Fibroblast of villous mesenchyme (primary cell): Measurements from ENCODE around the gene ACVR2A. TPM values are rescaled to one million over a fixed set of nuclear protein-coding genes. Genes with fewer than 3 reads are reported as not detected.

Experiments used
- DNase-seq: peaks from one replicate; pipeline ENCODE4 v3.0.0-alpha.2; 2010; ENCODE audit warnings: low read depth
- H3K4me3 ChIP-seq: 2 replicates; pipeline ENCODE4 v1.5.1; 2011; ENCODE audit warnings: low read depth, mild to moderate bottlenecking, low read length
- total RNA-seq: library from RNA; depleted of rRNA; stranded (reverse); fragments of >200 nt; gene quantifications from 2 replicates; pipeline ENCODE4 v1.2.3, GENCODE V29; 2012
- TF ChIP-seq, protein P1 (sequence below): IDR thresholded peaks from 2 replicates; pipeline ENCODE4 v1.5.1; 2012; ENCODE audit warnings: low read depth, mild to moderate bottlenecking, low read length; ENCODE audit not compliant: insufficient read depth

ACVR2A gene
- total RNA-seq, 1 donor = 25.9 TPM

- TF ChIP-seq, protein P1, sequence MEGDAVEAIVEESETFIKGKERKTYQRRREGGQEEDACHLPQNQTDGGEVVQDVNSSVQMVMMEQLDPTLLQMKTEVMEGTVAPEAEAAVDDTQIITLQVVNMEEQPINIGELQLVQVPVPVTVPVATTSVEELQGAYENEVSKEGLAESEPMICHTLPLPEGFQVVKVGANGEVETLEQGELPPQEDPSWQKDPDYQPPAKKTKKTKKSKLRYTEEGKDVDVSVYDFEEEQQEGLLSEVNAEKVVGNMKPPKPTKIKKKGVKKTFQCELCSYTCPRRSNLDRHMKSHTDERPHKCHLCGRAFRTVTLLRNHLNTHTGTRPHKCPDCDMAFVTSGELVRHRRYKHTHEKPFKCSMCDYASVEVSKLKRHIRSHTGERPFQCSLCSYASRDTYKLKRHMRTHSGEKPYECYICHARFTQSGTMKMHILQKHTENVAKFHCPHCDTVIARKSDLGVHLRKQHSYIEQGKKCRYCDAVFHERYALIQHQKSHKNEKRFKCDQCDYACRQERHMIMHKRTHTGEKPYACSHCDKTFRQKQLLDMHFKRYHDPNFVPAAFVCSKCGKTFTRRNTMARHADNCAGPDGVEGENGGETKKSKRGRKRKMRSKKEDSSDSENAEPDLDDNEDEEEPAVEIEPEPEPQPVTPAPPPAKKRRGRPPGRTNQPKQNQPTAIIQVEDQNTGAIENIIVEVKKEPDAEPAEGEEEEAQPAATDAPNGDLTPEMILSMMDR = no peak
- no peak overlapping the region for H3K4me3 ChIP-seq
- DNase-seq = no peak
Observed at GRCh38 chr2:147854557-147855134, 9.8 kb downstream of the ACVR2A start.

DNA sequence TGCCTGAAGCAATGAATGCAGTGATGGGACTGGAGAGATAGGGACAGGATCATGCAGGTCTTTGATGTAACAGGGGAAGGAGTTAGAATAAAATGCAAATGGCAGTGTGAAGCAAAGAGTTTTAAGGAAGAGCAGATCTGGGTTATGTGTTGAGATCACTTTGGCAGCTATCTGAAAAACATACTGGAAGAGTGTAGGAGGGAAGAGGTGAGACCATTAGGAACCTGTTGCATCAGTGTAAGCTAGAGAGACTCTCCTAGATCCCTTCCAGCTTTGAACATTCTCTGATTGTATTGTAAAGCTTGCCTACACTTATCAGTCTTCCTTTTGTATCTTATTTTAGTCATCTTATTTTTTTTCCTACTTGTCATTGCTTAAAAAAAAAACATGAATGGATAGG is 10.5 kb downstream of the ACVR2A start:
- no peak for DNase-seq
- H3K4me3 ChIP-seq = no peak overlapping the region
- TF ChIP-seq, protein P1 = no peak

GRCh38 chr2:147855977-147856376 is 11.1 kb downstream of the ACVR2A start:
- no peak for DNase-seq
- TF ChIP-seq, protein P1 = no peak
- no peak overlapping the region for H3K4me3 ChIP-seq

- TF ChIP-seq, protein P1 = no peak
- no peak for DNase-seq
- no peak overlapping the region for H3K4me3 ChIP-seq
Observed at GRCh38 chr2:147860009-147860408, 15.2 kb downstream of the ACVR2A start.

GRCh38 chr2:147862859-147863516 is 18.2 kb downstream of the ACVR2A start:
- no peak overlapping the region for H3K4me3 ChIP-seq
- no peak for DNase-seq
- TF ChIP-seq, protein P1 = no peak

DNA sequence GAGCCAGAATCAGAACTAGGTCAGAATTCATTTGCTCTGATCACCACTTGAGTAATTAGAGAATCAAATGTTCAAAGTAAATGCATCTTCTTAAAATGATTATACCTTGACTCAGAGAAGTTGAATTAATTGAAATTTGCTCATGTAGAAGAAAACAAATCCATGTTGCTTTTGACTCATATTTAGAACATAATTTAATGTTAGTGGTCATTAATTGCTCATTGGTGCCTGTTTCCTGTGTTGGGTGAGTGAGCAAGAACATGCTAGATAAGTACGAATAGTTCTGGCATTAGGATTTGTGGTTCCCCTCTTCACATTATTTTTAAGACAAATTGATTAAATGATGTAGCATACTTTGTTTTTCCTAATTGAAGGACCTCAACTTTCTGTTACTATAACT is 19.0 kb downstream of the ACVR2A start:
- no peak for DNase-seq
- no peak overlapping the region for H3K4me3 ChIP-seq
- TF ChIP-seq, protein P1 = no peak
